BJ (cell line): ENCODE results near the gene OPRM1. TPM values are rescaled to one million over a fixed set of nuclear protein-coding genes. Genes with fewer than 3 reads are reported as not detected.

Experiments used
- CTCF ChIA-PET: fragments of 350-600 bp; formaldehyde crosslinking; extraction: SDS; loops from one replicate; lab custom pipeline; 2021; ENCODE audit warnings: antibody characterized with exemption, inconsistent platforms; lab: Yijun Ruan, JAX
- POLR2A ChIA-PET: fragments of 300-600 bp; sonication (Branson Sonifier 250); formaldehyde crosslinking; extraction: SDS; loops from one replicate; lab custom pipeline; 2021; ENCODE audit warnings: antibody characterized with exemption; lab: Charles Lee
- DNase-seq: peaks from one replicate; pipeline ENCODE4 v3.0.0-alpha.2; 2011; ENCODE audit warnings: low read depth
- H3K27me3 ChIP-seq: 2 replicates; pipeline ENCODE4 v1.6.0; 2011; ENCODE audit warnings: low read length; ENCODE audit not compliant: control insufficient read depth, insufficient read depth
- H3K36me3 ChIP-seq: 2 replicates; pipeline ENCODE4 v1.5.1; 2011; ENCODE audit warnings: low read length; ENCODE audit not compliant: control insufficient read depth, insufficient read depth
- H3K4me3 ChIP-seq: 2 replicates; pipeline ENCODE4 v1.5.1; 2011; ENCODE audit warnings: low read depth, mild to moderate bottlenecking, control low read depth, low read length
- CTCF ChIP-seq: IDR thresholded peaks from 2 replicates; pipeline ENCODE4 v1.5.1; 2011; ENCODE audit warnings: low read depth, mild to moderate bottlenecking, control low read depth, inconsistent platforms, low read length, moderate library complexity; ENCODE audit not compliant: insufficient read depth
- polyA plus RNA-seq: library from polyadenylated mRNA; depleted of rRNA; stranded (reverse); fragments of >200 nt; gene quantifications from 2 replicates; pipeline ENCODE4 v1.2.3, GENCODE V29; 2011

The OPRM1 gene
- polyA plus RNA-seq, 1 experiment, result not detected

- ChIA-PET CTCF (no interaction called here), POLR2A (no interaction called here)
- Histone ChIP-seq H3K4me3 (no peak overlapping the region), H3K27me3 (no peaks in the 10 kb centered on the region), H3K36me3 (no peaks in the 10 kb centered on the region)
- no peak for DNase-seq
- no peak for TF ChIP-seq CTCF
Observed at GRCh38 chr6:154138793-154139192, 99.8 kb downstream of the OPRM1 start.

DNA sequence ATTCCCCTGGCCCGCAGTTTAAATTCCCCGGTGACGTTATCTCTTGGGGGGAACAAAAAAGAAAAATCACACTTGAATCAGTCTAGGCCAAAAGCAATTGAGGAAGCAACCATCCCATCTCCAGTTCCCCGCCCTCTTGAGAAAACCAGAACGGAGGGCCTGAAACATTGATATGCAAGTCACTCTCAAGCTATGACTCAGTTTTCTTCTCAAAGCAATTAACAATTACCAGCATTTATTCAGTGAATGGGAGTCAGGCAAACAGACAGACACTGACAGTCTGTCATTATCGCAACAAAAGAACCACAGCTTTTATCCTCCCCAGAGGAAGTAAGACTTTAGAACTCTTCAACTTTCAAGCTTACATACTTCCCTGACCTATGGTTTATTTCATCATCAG lies 100.9 kb downstream of the OPRM1 start:
- DNase-seq, result no peak
- no peak for TF ChIP-seq CTCF
- POLR2A ChIA-PET, result no interaction called here
- no peak overlapping the region for H3K4me3 ChIP-seq
- CTCF ChIA-PET, result no interaction called here
- no peaks in the 10 kb centered on the region for H3K36me3 ChIP-seq
- no peaks in the 10 kb centered on the region for H3K27me3 ChIP-seq

GRCh38 chr6:154140743-154141142 lies 101.7 kb downstream of the OPRM1 start:
- TF ChIP-seq CTCF, result no peak
- ChIA-PET POLR2A (no interaction called here), CTCF (no interaction called here)
- H3K4me3 ChIP-seq, result no peak overlapping the region
- H3K27me3 ChIP-seq, result no peaks in the 10 kb centered on the region
- DNase-seq, result no peak
- no peaks in the 10 kb centered on the region for H3K36me3 ChIP-seq

DNA sequence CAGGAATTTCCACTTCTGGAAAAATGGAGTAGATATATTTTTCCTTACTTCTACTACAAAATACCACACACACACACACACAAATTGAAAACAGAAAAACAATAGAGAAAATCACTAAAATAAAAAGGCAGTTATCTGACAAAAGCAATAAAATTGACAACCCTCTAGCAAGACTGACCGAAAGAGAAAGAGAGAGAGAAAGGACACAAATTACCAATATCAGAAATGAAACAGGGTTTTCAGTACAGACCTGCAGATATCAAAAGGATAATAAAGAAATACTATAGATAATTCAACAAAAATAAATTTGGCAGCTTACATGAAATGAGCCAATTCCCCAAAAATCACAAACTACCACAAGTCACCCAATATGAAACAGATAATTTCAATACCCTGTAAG lies 104.7 kb downstream of the OPRM1 start:
- ChIA-PET POLR2A (no interaction called here), CTCF (no interaction called here)
- no peaks in the 10 kb centered on the region for H3K27me3 ChIP-seq
- no peak for DNase-seq
- TF ChIP-seq CTCF, result no peak
- H3K36me3 ChIP-seq, result no peaks in the 10 kb centered on the region
- no peak overlapping the region for H3K4me3 ChIP-seq

DNA sequence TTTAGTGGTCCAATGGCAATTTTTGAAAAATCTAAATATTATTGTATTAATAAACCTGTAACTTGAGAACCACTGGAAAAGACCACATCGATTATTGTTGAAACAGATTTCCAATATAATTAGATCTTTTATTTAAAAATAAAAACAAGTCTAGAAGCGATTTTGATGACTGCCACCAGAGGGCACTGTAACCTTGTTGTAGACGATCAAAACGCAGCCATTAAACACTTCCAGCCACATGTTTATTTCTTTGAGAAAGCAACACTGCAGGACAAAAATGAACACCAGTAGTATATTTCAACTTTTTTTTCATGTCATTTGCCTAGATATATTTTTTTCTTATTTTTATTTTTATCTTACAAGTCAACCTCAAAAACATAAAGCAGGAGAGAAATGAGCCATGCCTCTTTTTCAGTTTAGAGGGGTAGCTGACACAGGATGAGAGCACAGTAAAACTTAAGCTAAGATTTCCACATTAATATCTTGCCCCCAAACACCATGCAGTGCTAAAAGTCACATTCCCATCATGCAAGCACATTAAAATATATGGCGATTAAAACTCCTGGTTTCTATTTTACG lies 115.4 kb downstream of the OPRM1 start:
- Histone ChIP-seq H3K4me3 (no peak overlapping the region), H3K36me3 (no peaks in the 10 kb centered on the region), H3K27me3 (no peaks in the 10 kb centered on the region)
- ChIA-PET POLR2A (no interaction called here), CTCF (interaction anchor here (0.5 to 3.5 kb wide), 21 partner anchors 11 to 653 kb away, joined by 3 to 25 read pairs (median 4); no protein-coding TSS in a partner anchor)
- DNase-seq, result no peak
- TF ChIP-seq CTCF, result peak; percentile 62
